ENCODE measurements around the gene LOXL1. TPM values are rescaled to one million over a fixed set of nuclear protein-coding genes. Genes with fewer than 3 reads are reported as not detected.

Gene LOXL1
- polyA plus RNA-seq, 3 donors = 0.07 TPM; not detected in 2

DNA sequence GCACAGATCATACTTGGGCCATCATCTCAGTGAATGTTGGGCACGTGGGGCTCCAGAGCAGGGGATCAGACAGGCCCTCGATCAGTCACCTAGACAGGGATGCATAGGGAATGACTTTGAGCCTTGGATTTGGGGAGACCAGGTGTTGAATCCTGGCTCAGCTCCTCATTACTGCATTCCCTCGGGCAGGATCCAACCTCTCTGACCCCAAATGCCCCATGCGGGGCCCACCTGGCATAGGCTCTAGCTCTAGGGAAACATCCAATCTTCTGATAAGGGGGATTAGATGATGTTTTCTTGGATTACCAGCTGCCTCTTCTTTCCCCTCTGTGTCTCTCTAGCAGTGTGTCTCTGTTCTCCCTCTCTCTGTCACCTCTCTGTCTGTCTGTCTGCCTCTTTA lies 22.7 kb downstream of the LOXL1 start:
- no peak overlapping the region for H3K4me2 ChIP-seq (replicated peaks; ENCODE audit: extremely low read depth, low read length, poor library complexity, severe bottlenecking)
- no CpG with 5 or more reads among the region's 4 CpGs for WGBS (ENCODE audit: insufficient coverage)
- no peaks in the 10 kb centered on the region for H3K9me3 ChIP-seq (replicated peaks in 1 of 2; ENCODE audit: control insufficient read depth in 1 of 2, insufficient read depth in 1 of 2, low read length in 2 of 2)
- no peaks in the 10 kb centered on the region for H3K27me3 ChIP-seq (ENCODE audit: control insufficient read depth in 2 of 2, insufficient read depth in 2 of 2, low read length in 2 of 2)
- no peaks in the 10 kb centered on the region for H3K36me3 Mint-ChIP-seq
- TF ChIP-seq, protein P1, sequence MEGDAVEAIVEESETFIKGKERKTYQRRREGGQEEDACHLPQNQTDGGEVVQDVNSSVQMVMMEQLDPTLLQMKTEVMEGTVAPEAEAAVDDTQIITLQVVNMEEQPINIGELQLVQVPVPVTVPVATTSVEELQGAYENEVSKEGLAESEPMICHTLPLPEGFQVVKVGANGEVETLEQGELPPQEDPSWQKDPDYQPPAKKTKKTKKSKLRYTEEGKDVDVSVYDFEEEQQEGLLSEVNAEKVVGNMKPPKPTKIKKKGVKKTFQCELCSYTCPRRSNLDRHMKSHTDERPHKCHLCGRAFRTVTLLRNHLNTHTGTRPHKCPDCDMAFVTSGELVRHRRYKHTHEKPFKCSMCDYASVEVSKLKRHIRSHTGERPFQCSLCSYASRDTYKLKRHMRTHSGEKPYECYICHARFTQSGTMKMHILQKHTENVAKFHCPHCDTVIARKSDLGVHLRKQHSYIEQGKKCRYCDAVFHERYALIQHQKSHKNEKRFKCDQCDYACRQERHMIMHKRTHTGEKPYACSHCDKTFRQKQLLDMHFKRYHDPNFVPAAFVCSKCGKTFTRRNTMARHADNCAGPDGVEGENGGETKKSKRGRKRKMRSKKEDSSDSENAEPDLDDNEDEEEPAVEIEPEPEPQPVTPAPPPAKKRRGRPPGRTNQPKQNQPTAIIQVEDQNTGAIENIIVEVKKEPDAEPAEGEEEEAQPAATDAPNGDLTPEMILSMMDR (IDR thresholded peaks at IDR 0.05) = no peak
- H3K4me3 ChIP-seq (replicated peaks in 1 of 3; ENCODE audit: low read depth in 2 of 3, low read length in 3 of 3) = no peak overlapping the region
- H3K27me3 Mint-ChIP-seq (ENCODE audit: low read depth in 3 of 3) = peaks cover 2 to 5% (median 5%) of the 10 kb centered on the region in 3 donors
- no peaks in the 10 kb centered on the region for H3K36me3 ChIP-seq (replicated peaks in 1 of 2; ENCODE audit: control insufficient read depth in 1 of 2, insufficient read depth in 2 of 2, low read length in 2 of 2)
- H3K27ac Mint-ChIP-seq = no peak overlapping the region
- H3K27ac ChIP-seq (ENCODE audit: low read depth in 1 of 2, low read length in 2 of 2) = no peak overlapping the region
- H3K4me1 ChIP-seq (ENCODE audit: control insufficient read depth in 1 of 2, insufficient read depth in 2 of 2, low read length in 2 of 2) = peaks cover 4 to 8% of the 10 kb centered on the region in 2 donors
- intact Hi-C loops (cut with micrococcal nuclease) = no loop called here
- DNase-seq = no peak
- no peak overlapping the region for H2AFZ ChIP-seq (ENCODE audit: insufficient read depth, low read depth, low read length, poor library complexity, severe bottlenecking)
- H3K4me3 Mint-ChIP-seq = no peak overlapping the region
- H3K4me1 Mint-ChIP-seq = peaks cover 3% of the 10 kb centered on the region
- no peaks in the 10 kb centered on the region for H3K79me2 ChIP-seq (ENCODE audit: insufficient read depth, low read length)
- H3K9ac ChIP-seq (ENCODE audit: insufficient read depth, low read length, poor library complexity, severe bottlenecking) = no peak overlapping the region
- H3K9me3 Mint-ChIP-seq = no peaks in the 10 kb centered on the region
- H4K20me1 ChIP-seq (ENCODE audit: insufficient read depth, low read length) = no peaks in the 10 kb centered on the region

GRCh38 chr15:73949496-73949895 lies 23.2 kb downstream of the LOXL1 start:
- Histone ChIP-seq H3K4me1 (ENCODE audit: control insufficient read depth in 1 of 2, insufficient read depth in 2 of 2, low read length in 2 of 2) (peaks cover 4 to 8% of the 10 kb centered on the region in 2 donors), H4K20me1 (ENCODE audit: insufficient read depth, low read length) (no peaks in the 10 kb centered on the region), H3K9ac (ENCODE audit: insufficient read depth, low read length, poor library complexity, severe bottlenecking) (no peak overlapping the region), H3K4me2 (replicated peaks; ENCODE audit: extremely low read depth, low read length, poor library complexity, severe bottlenecking) (no peak overlapping the region), H3K36me3 (replicated peaks in 1 of 2; ENCODE audit: control insufficient read depth in 1 of 2, insufficient read depth in 2 of 2, low read length in 2 of 2) (no peaks in the 10 kb centered on the region), H3K4me3 (replicated peaks in 1 of 3; ENCODE audit: low read depth in 2 of 3, low read length in 3 of 3) (no peak overlapping the region), H3K79me2 (ENCODE audit: insufficient read depth, low read length) (no peaks in the 10 kb centered on the region), H3K27ac (ENCODE audit: low read depth in 1 of 2, low read length in 2 of 2) (no peak overlapping the region), H3K27me3 (ENCODE audit: control insufficient read depth in 2 of 2, insufficient read depth in 2 of 2, low read length in 2 of 2) (no peaks in the 10 kb centered on the region), H2AFZ (ENCODE audit: insufficient read depth, low read depth, low read length, poor library complexity, severe bottlenecking) (no peak overlapping the region), H3K9me3 (replicated peaks in 1 of 2; ENCODE audit: control insufficient read depth in 1 of 2, insufficient read depth in 1 of 2, low read length in 2 of 2) (no peaks in the 10 kb centered on the region)
- no peak overlapping the region for H3K4me3 Mint-ChIP-seq
- DNase-seq = no peak
- H3K27me3 Mint-ChIP-seq (ENCODE audit: low read depth in 3 of 3) = peaks cover 2 to 5% (median 5%) of the 10 kb centered on the region in 3 donors
- TF ChIP-seq, protein P1 (IDR thresholded peaks at IDR 0.05) = no peak
- H3K4me1 Mint-ChIP-seq = peaks cover 3% of the 10 kb centered on the region
- H3K9me3 Mint-ChIP-seq = no peaks in the 10 kb centered on the region
- 93% methylated on average over 9 of the region's 10 CpGs for WGBS (ENCODE audit: insufficient coverage)
- intact Hi-C loops (cut with micrococcal nuclease) = no loop called here
- no peaks in the 10 kb centered on the region for H3K36me3 Mint-ChIP-seq
- H3K27ac Mint-ChIP-seq = no peak overlapping the region

All from CD14-positive monocyte (primary cell).